Testis (tissue), 2 donors: Measurements from ENCODE around the gene METTL26.

Source experiments
- CTCF ChIP-seq, 3 experiments: fragments of 450-650 bp in 2 of 3; fragments of 200-600 bp in 1 of 3; sonication (generic) in 1 of 3; IDR thresholded peaks; one replicate each; pipeline ENCODE4 v1.5.1; 2016 to 2019; ENCODE audit warnings: antibody characterized with exemption in 3 of 3, mild to moderate bottlenecking in 2 of 3, moderate library complexity in 1 of 3
- POLR2A ChIP-seq: fragments of 450-650 bp; IDR thresholded peaks from one replicate; pipeline ENCODE4 v1.6.1; 2017; ENCODE audit warnings: antibody characterized with exemption, mild to moderate bottlenecking, moderate library complexity

GRCh38 chr16:631808-632358, 4.2 kb downstream of the METTL26 start:
- no peak for TF ChIP-seq CTCF (IDR thresholded peaks at IDR 0.05)
- no peak for TF ChIP-seq POLR2A
